Upper lobe of right lung (tissue), 1 donor: ENCODE results near the gene USE1. TPM values are rescaled to one million over a fixed set of nuclear protein-coding genes. Genes with fewer than 3 reads are reported as not detected.

Experiments
- ATAC-seq: fragments of 200-7000 bp; cut with Tn5 transposase; one replicate; pipeline ENCODE4 v1.9.1; 2020; ENCODE audit warnings: mild to moderate bottlenecking, moderate library complexity
- DNase-seq: peaks from one replicate; pipeline ENCODE4 v3.0.0-alpha.2; 2020
- H3K27ac ChIP-seq: fragments of 200-600 bp; one replicate; pipeline ENCODE4 v1.8.0; 2022
- H3K27me3 ChIP-seq: fragments of 200-600 bp; one replicate; pipeline ENCODE4 v1.8.0; 2022; ENCODE audit warnings: mild to moderate bottlenecking
- H3K36me3 ChIP-seq: fragments of 200-600 bp; one replicate; pipeline ENCODE4 v1.8.0; 2022
- H3K4me1 ChIP-seq: fragments of 200-600 bp; one replicate; pipeline ENCODE4 v1.8.0; 2022
- H3K4me3 ChIP-seq: fragments of 200-600 bp; one replicate; pipeline ENCODE4 v1.8.0; 2022; ENCODE audit warnings: mild to moderate bottlenecking
- H3K9me3 ChIP-seq: fragments of 200-600 bp; one replicate; pipeline ENCODE4 v1.8.0; 2022
- CTCF ChIP-seq: fragments of 200-600 bp; IDR thresholded peaks from one replicate; pipeline ENCODE4 v1.8.0; 2022; ENCODE audit warnings: antibody characterized with exemption
- intact Hi-C: fragments of 100-400 bp; cut with DNase I; formaldehyde crosslinking; loops from one replicate; pipeline ENCODE4 v1.11.0; 2022
- total RNA-seq: library from RNA; stranded (reverse); fragmentation: NEBNext Ultra II Directional; extraction: Animal tissue kit (Norgen Biotek cat#: 25700); gene quantifications from one replicate; pipeline ENCODE4 v1.2.1, GENCODE V29; 2021
- donor health status: DM: no; HTN: yes; CAD: no; lungs with severe emphysema.

The USE1 gene
- total RNA-seq, 1 donor from 2014 or later = 24.0 TPM

GRCh38 chr19:17235300-17235970 is 20.3 kb downstream of the USE1 start:
- DNase-seq (peak; percentile 87), ATAC-seq (peak; percentile 91)
- Histone ChIP-seq H3K9me3 (no peaks in the 10 kb centered on the region), H3K36me3 (peaks cover 45% of the 10 kb centered on the region), H3K4me1 (peaks cover 18% of the 10 kb centered on the region), H3K4me3 (peak overlapping the region; percentile 56), H3K27me3 (no peaks in the 10 kb centered on the region), H3K27ac (peak overlapping the region; percentile 42)
- TF ChIP-seq CTCF = peak; percentile 52
- intact Hi-C loops = no loop called here

GRCh38 chr19:17235971-17236777 is 21.0 kb downstream of the USE1 start:
- DNase-seq (no peak), ATAC-seq (no peak)
- Histone ChIP-seq H3K27ac (peak overlapping the region; percentile 65), H3K27me3 (no peaks in the 10 kb centered on the region), H3K4me1 (peaks cover 18% of the 10 kb centered on the region), H3K4me3 (peak overlapping the region; percentile 56), H3K9me3 (no peaks in the 10 kb centered on the region), H3K36me3 (peaks cover 39% of the 10 kb centered on the region)
- TF ChIP-seq CTCF = no peak
- intact Hi-C loops = no loop called here

- no peak for TF ChIP-seq CTCF
- H3K4me3 ChIP-seq = no peak overlapping the region
- H3K27me3 ChIP-seq = no peaks in the 10 kb centered on the region
- DNase-seq = no peak
- peaks cover 31% of the 10 kb centered on the region for H3K36me3 ChIP-seq
- H3K4me1 ChIP-seq = peaks cover 22% of the 10 kb centered on the region
- H3K9me3 ChIP-seq = no peaks in the 10 kb centered on the region
- ATAC-seq = no peak
- intact Hi-C loops = no loop called here
- H3K27ac ChIP-seq = peak overlapping the region; percentile 65
Measured at GRCh38 chr19:17236811-17237543, 21.8 kb downstream of the USE1 start.

GRCh38 chr19:17237747-17238706 is 22.9 kb downstream of the USE1 start:
- no peaks in the 10 kb centered on the region for H3K27me3 ChIP-seq
- intact Hi-C loops = no loop called here
- no peak for ATAC-seq
- DNase-seq = no peak
- peaks cover 20% of the 10 kb centered on the region for H3K36me3 ChIP-seq
- no peak overlapping the region for H3K4me3 ChIP-seq
- H3K9me3 ChIP-seq = no peaks in the 10 kb centered on the region
- no peak for TF ChIP-seq CTCF
- peaks cover 31% of the 10 kb centered on the region for H3K4me1 ChIP-seq
- no peak overlapping the region for H3K27ac ChIP-seq
